Hepatocyte (in vitro differentiated cells): ENCODE measurements around the gene RPS27. TPM values are rescaled to one million over a fixed set of nuclear protein-coding genes. Genes with fewer than 3 reads are reported as not detected.
A peak's percentile ranks its signal among the peaks of the same experiment; 100 is the strongest.

Source experiments
- DNase-seq: peaks from one replicate; pipeline ENCODE4 v3.0.0-alpha.2; 2016; ENCODE audit warnings: low spot score
- H2AFZ ChIP-seq: fragments of 200-600 bp; sonication (generic); 2 replicates; pipeline ENCODE4 v1.6.0; 2016; ENCODE audit warnings: antibody characterized with exemption, mild to moderate bottlenecking
- H3K27ac ChIP-seq: fragments of 200-600 bp; sonication (generic); 2 replicates; pipeline ENCODE4 v1.5.1; 2016; ENCODE audit warnings: mild to moderate bottlenecking
- H3K27me3 ChIP-seq: fragments of 200-600 bp; sonication (generic); 2 replicates; pipeline ENCODE4 v1.6.1; 2016
- H3K36me3 ChIP-seq: fragments of 200-600 bp; sonication (generic); replicated peaks from 2 replicates; pipeline ENCODE4 v1.5.1; 2016; ENCODE audit warnings: low read depth; ENCODE audit not compliant: insufficient read depth
- H3K4me1 ChIP-seq: fragments of 200-600 bp; sonication (generic); 2 replicates; pipeline ENCODE4 v1.5.1; 2016; ENCODE audit warnings: mild to moderate bottlenecking, moderate library complexity; ENCODE audit not compliant: insufficient read depth
- H3K4me2 ChIP-seq: fragments of 200-600 bp; sonication (generic); 2 replicates; pipeline ENCODE4 v1.6.0; 2016
- H3K4me3 ChIP-seq: fragments of 200-600 bp; sonication (generic); 2 replicates; pipeline ENCODE4 v1.5.1; 2016; ENCODE audit warnings: mild to moderate bottlenecking
- H3K79me2 ChIP-seq: fragments of 200-600 bp; sonication (generic); 2 replicates; pipeline ENCODE4 v1.6.0; 2017; ENCODE audit warnings: mild to moderate bottlenecking
- H3K9me2 ChIP-seq: fragments of 200-600 bp; sonication (generic); replicated peaks from 2 replicates; pipeline ENCODE4 v1.6.0; 2017; ENCODE audit warnings: mild to moderate bottlenecking; ENCODE audit not compliant: insufficient read depth
- H3K9me3 ChIP-seq: fragments of 200-600 bp; sonication (generic); 2 replicates; pipeline ENCODE4 v1.5.1; 2016; ENCODE audit warnings: low read depth, mild to moderate bottlenecking
- H4K20me1 ChIP-seq: fragments of 200-600 bp; sonication (generic); 2 replicates; pipeline ENCODE4 v1.6.0; 2016; ENCODE audit warnings: mild to moderate bottlenecking; ENCODE audit not compliant: insufficient read depth, poor library complexity, severe bottlenecking
- CTCF ChIP-seq: fragments of 200-600 bp; sonication (generic); IDR thresholded peaks from 2 replicates; pipeline ENCODE4 v1.5.1; 2016; ENCODE audit warnings: antibody characterized with exemption, mild to moderate bottlenecking; ENCODE audit not compliant: poor library complexity
- EZH2 ChIP-seq: fragments of 200-600 bp; sonication (generic); IDR thresholded peaks from 2 replicates; pipeline ENCODE4 v1.6.1; 2016; ENCODE audit warnings: antibody characterized with exemption, mild to moderate bottlenecking, borderline replicate concordance
- EZH2phosphoT487 ChIP-seq: fragments of 200-600 bp; sonication (generic); IDR thresholded peaks from one replicate; pipeline ENCODE4 v1.6.1; 2018; ENCODE audit warnings: antibody characterized with exemption, mild to moderate bottlenecking, low read depth, moderate library complexity; ENCODE audit not compliant: unreplicated experiment, severe bottlenecking
- WGBS: methylation state at CpG from one replicate; pipeline ENCODE4 v1.1.6; 2016; ENCODE audit warnings: low lambda C conversion rate; ENCODE audit errors: missing lambda C conversion rate; 5-methylcytosine and 5-hydroxymethylcytosine counted together
- polyA plus RNA-seq: library from polyadenylated mRNA; unstranded; fragments of >200 nt; fragmentation: Nextera tagmentation; extraction: Ambion mirVana; gene quantifications from 2 replicates; pipeline ENCODE4 v1.2.1, GENCODE V29; 2016
- total RNA-seq: library from RNA; depleted of rRNA; stranded (reverse); fragments of >200 nt; gene quantifications from 2 replicates; pipeline ENCODE4 v1.2.3, GENCODE V29; 2014

RPS27 gene
- total and polyA plus RNA-seq, 2 experiments from 2014 or later, result 1,696 to 2,548 TPM

GRCh38 chr1:153984123-153984894 is 6.3 kb upstream of the RPS27 start:
- Histone ChIP-seq H3K9me2 (no peaks in the 10 kb centered on the region), H3K4me1 (peaks cover 13% of the 10 kb centered on the region), H3K27ac (peak overlapping the region; percentile 89), H3K36me3 (no peaks in the 10 kb centered on the region), H3K27me3 (no peaks in the 10 kb centered on the region), H3K4me2 (peak overlapping the region; percentile 94), H3K4me3 (peak overlapping the region; percentile 64), H3K9me3 (no peaks in the 10 kb centered on the region), H2AFZ (no peak overlapping the region), H3K79me2 (peaks cover 31% of the 10 kb centered on the region), H4K20me1 (no peaks in the 10 kb centered on the region)
- TF ChIP-seq EZH2 (no peak), CTCF (no peak), EZH2phosphoT487 (no peak)
- 87% methylated on average over 6 of the region's 6 CpGs for WGBS
- DNase-seq, result no peak

GRCh38 chr1:153985341-153985912 is 5.1 kb upstream of the RPS27 start:
- no peaks in the 10 kb centered on the region for H3K9me3 ChIP-seq
- no peaks in the 10 kb centered on the region for H3K27me3 ChIP-seq
- H2AFZ ChIP-seq, result peak overlapping the region; percentile 83
- 7% methylated on average over 7 of the region's 7 CpGs for WGBS
- peaks cover 27% of the 10 kb centered on the region for H3K79me2 ChIP-seq
- peak overlapping the region; percentile 64 for H3K4me3 ChIP-seq
- peak overlapping the region; percentile 89 for H3K27ac ChIP-seq
- H4K20me1 ChIP-seq, result no peaks in the 10 kb centered on the region
- no peaks in the 10 kb centered on the region for H3K9me2 ChIP-seq
- TF ChIP-seq CTCF, result no peak
- no peak for TF ChIP-seq EZH2
- no peak for TF ChIP-seq EZH2phosphoT487
- DNase-seq, result peak; percentile 73
- no peaks in the 10 kb centered on the region for H3K36me3 ChIP-seq
- H3K4me1 ChIP-seq, result peaks cover 13% of the 10 kb centered on the region
- peak overlapping the region; percentile 94 for H3K4me2 ChIP-seq

- WGBS, result 1% methylated on average over 16 of the region's 32 CpGs
- peaks cover 13% of the 10 kb centered on the region for H3K4me1 ChIP-seq
- no peaks in the 10 kb centered on the region for H3K36me3 ChIP-seq
Measured at GRCh38 chr1:153985941-153986761, 4.4 kb upstream of the RPS27 start, which contains the start of gene RAB13. RAB13 (minus strand) TSS chr1:153986339; CDS start chr1:153986236, 103 bp downstream.

More at GRCh38 chr1:153985941-153986761, 4.4 kb upstream of the RPS27 start, which contains the start of gene RAB13:
- peaks cover 32% of the 10 kb centered on the region for H3K79me2 ChIP-seq
- no peaks in the 10 kb centered on the region for H3K9me3 ChIP-seq
- peak within 1 kb of the TSS; percentile 83 for H2AFZ ChIP-seq
- peak; percentile 95 for DNase-seq
- peak within 1 kb of the TSS; percentile 64 for H3K4me3 ChIP-seq
- H3K9me2 ChIP-seq, result no peaks in the 10 kb centered on the region
- TF ChIP-seq EZH2 (no peak), CTCF (no peak), EZH2phosphoT487 (no peak)
- H4K20me1 ChIP-seq, result no peaks in the 10 kb centered on the region
- peak within 1 kb of the TSS; percentile 94 for H3K4me2 ChIP-seq
- peak within 1 kb of the TSS; percentile 89 for H3K27ac ChIP-seq
- H3K27me3 ChIP-seq, result no peaks in the 10 kb centered on the region
